ENCODE data around the gene HSF5. TPM values are rescaled to one million over a fixed set of nuclear protein-coding genes. Genes with fewer than 3 reads are reported as not detected.

The HSF5 gene
- total and polyA plus RNA-seq, 9 donors = 0.04 to 0.20 (median 0.10) TPM; not detected in 2

GRCh38 chr17:58447039-58447975 is 40.9 kb downstream of the HSF5 start:
- WGBS (ENCODE audit: insufficient coverage) = 64% methylated on average over 7 of the region's 9 CpGs
- Histone ChIP-seq H3K27me3 (ENCODE audit: control insufficient read depth, insufficient read depth, low read length) (no peaks in the 10 kb centered on the region), H3K27ac (ENCODE audit: low read length) (no peak overlapping the region)

GRCh38 chr17:58446086-58446485 is 42.1 kb downstream of the HSF5 start:
- no peaks in the 10 kb centered on the region for H3K4me1 ChIP-seq (ENCODE audit: control insufficient read depth, insufficient read depth, low read length)
- no peaks in the 10 kb centered on the region for H3K36me3 ChIP-seq (ENCODE audit: control insufficient read depth, insufficient read depth, low read length)
- H3K9me3 ChIP-seq (replicated peaks; ENCODE audit: control insufficient read depth, low read depth, low read length) = no peaks in the 10 kb centered on the region
- H3K27ac ChIP-seq (ENCODE audit: low read length) = no peak overlapping the region
- 94% methylated on average over 1 of the region's 6 CpGs for WGBS (ENCODE audit: insufficient coverage)
- DNase-seq = no peak
- no peaks in the 10 kb centered on the region for H3K27me3 ChIP-seq (ENCODE audit: control insufficient read depth, insufficient read depth, low read length)
- H3K4me3 ChIP-seq (ENCODE audit: low read length) = no peak overlapping the region

More at GRCh38 chr17:58447039-58447975, 40.9 kb downstream of the HSF5 start:
- H3K4me1 ChIP-seq (ENCODE audit: control insufficient read depth, insufficient read depth, low read length) = no peaks in the 10 kb centered on the region
- H3K9me3 ChIP-seq (replicated peaks; ENCODE audit: control insufficient read depth, low read depth, low read length) = no peaks in the 10 kb centered on the region
- H3K36me3 ChIP-seq (ENCODE audit: control insufficient read depth, insufficient read depth, low read length) = no peaks in the 10 kb centered on the region
- no peak overlapping the region for H3K4me3 ChIP-seq (ENCODE audit: low read length)
- peak; percentile 58 for DNase-seq

GRCh38 chr17:58436805-58437239 is 51.4 kb downstream of the HSF5 start:
- Histone ChIP-seq H3K4me3 (ENCODE audit: low read length) (no peak overlapping the region), H3K4me1 (ENCODE audit: control insufficient read depth, insufficient read depth, low read length) (no peaks in the 10 kb centered on the region), H3K36me3 (ENCODE audit: control insufficient read depth, insufficient read depth, low read length) (no peaks in the 10 kb centered on the region), H3K9me3 (replicated peaks; ENCODE audit: control insufficient read depth, low read depth, low read length) (no peaks in the 10 kb centered on the region), H3K27ac (ENCODE audit: low read length) (no peak overlapping the region), H3K27me3 (ENCODE audit: control insufficient read depth, insufficient read depth, low read length) (no peaks in the 10 kb centered on the region)
- WGBS (ENCODE audit: insufficient coverage) = 60% methylated on average over 1 of the region's 5 CpGs
- no peak for DNase-seq

- Histone ChIP-seq H3K27me3 (ENCODE audit: control insufficient read depth, insufficient read depth, low read length) (no peaks in the 10 kb centered on the region), H3K4me1 (ENCODE audit: control insufficient read depth, insufficient read depth, low read length) (no peaks in the 10 kb centered on the region), H3K4me3 (ENCODE audit: low read length) (no peak overlapping the region), H3K36me3 (ENCODE audit: control insufficient read depth, insufficient read depth, low read length) (no peaks in the 10 kb centered on the region), H3K9me3 (replicated peaks; ENCODE audit: control insufficient read depth, low read depth, low read length) (no peaks in the 10 kb centered on the region), H3K27ac (ENCODE audit: low read length) (no peak overlapping the region)
- DNase-seq = no peak
Measured at GRCh38 chr17:58436245-58436644, 52.0 kb downstream of the HSF5 start.

- DNase-seq = no peak
- H3K27me3 ChIP-seq (ENCODE audit: control insufficient read depth, insufficient read depth, low read length) = no peaks in the 10 kb centered on the region
- H3K27ac ChIP-seq (ENCODE audit: low read length) = no peak overlapping the region
- no peak overlapping the region for H3K4me3 ChIP-seq (ENCODE audit: low read length)
- no peaks in the 10 kb centered on the region for H3K9me3 ChIP-seq (replicated peaks; ENCODE audit: control insufficient read depth, low read depth, low read length)
- WGBS (ENCODE audit: insufficient coverage) = 100% methylated on average over 3 of the region's 7 CpGs
- H3K4me1 ChIP-seq (ENCODE audit: control insufficient read depth, insufficient read depth, low read length) = no peaks in the 10 kb centered on the region
- no peaks in the 10 kb centered on the region for H3K36me3 ChIP-seq (ENCODE audit: control insufficient read depth, insufficient read depth, low read length)
Measured at GRCh38 chr17:58432806-58433573, 55.2 kb downstream of the HSF5 start.

- no peak overlapping the region for H3K27ac ChIP-seq (ENCODE audit: low read length)
- H3K4me1 ChIP-seq (ENCODE audit: control insufficient read depth, insufficient read depth, low read length) = no peaks in the 10 kb centered on the region
- no CpG with 5 or more reads among the region's 3 CpGs for WGBS (ENCODE audit: insufficient coverage)
- H3K36me3 ChIP-seq (ENCODE audit: control insufficient read depth, insufficient read depth, low read length) = no peaks in the 10 kb centered on the region
- no peak for DNase-seq
- no peak overlapping the region for H3K4me3 ChIP-seq (ENCODE audit: low read length)
- H3K9me3 ChIP-seq (replicated peaks; ENCODE audit: control insufficient read depth, low read depth, low read length) = no peaks in the 10 kb centered on the region
- H3K27me3 ChIP-seq (ENCODE audit: control insufficient read depth, insufficient read depth, low read length) = no peaks in the 10 kb centered on the region
Measured at GRCh38 chr17:58427807-58428206, 60.4 kb downstream of the HSF5 start.

GRCh38 chr17:58421711-58422110 is 66.5 kb downstream of the HSF5 start:
- Histone ChIP-seq H3K27ac (ENCODE audit: low read length) (no peak overlapping the region), H3K4me1 (ENCODE audit: control insufficient read depth, insufficient read depth, low read length) (peaks cover 3% of the 10 kb centered on the region), H3K4me3 (ENCODE audit: low read length) (no peak overlapping the region), H3K36me3 (ENCODE audit: control insufficient read depth, insufficient read depth, low read length) (no peaks in the 10 kb centered on the region), H3K9me3 (replicated peaks; ENCODE audit: control insufficient read depth, low read depth, low read length) (no peaks in the 10 kb centered on the region), H3K27me3 (ENCODE audit: control insufficient read depth, insufficient read depth, low read length) (peaks cover 3% of the 10 kb centered on the region)
- WGBS (ENCODE audit: insufficient coverage) = no CpG with 5 or more reads among the region's 1 CpG
- no peak for DNase-seq

GRCh38 chr17:58420827-58421226 is 67.4 kb downstream of the HSF5 start:
- no peaks in the 10 kb centered on the region for H3K9me3 ChIP-seq (replicated peaks; ENCODE audit: control insufficient read depth, low read depth, low read length)
- H3K4me1 ChIP-seq (ENCODE audit: control insufficient read depth, insufficient read depth, low read length) = peaks cover 3% of the 10 kb centered on the region
- H3K27me3 ChIP-seq (ENCODE audit: control insufficient read depth, insufficient read depth, low read length) = peaks cover 3% of the 10 kb centered on the region
- no peak for DNase-seq
- no peak overlapping the region for H3K27ac ChIP-seq (ENCODE audit: low read length)
- WGBS (ENCODE audit: insufficient coverage) = no CpG with 5 or more reads among the region's 2 CpGs
- no peaks in the 10 kb centered on the region for H3K36me3 ChIP-seq (ENCODE audit: control insufficient read depth, insufficient read depth, low read length)
- H3K4me3 ChIP-seq (ENCODE audit: low read length) = no peak overlapping the region

GRCh38 chr17:58417300-58418092 is 70.7 kb downstream of the HSF5 start, which contains the start of gene RNF43:
TSS of gene RNF43 (minus strand) at chr17:58417534. CDS start at chr17:58415577, 1,957 bp downstream.
- DNase-seq = peak; percentile 86
- H3K27ac ChIP-seq (ENCODE audit: low read length) = no peak within 1 kb of the TSS
- no peaks in the 10 kb centered on the region for H3K36me3 ChIP-seq (ENCODE audit: control insufficient read depth, insufficient read depth, low read length)
- peaks cover 3% of the 10 kb centered on the region for H3K4me1 ChIP-seq (ENCODE audit: control insufficient read depth, insufficient read depth, low read length)
- 0% methylated on average over 3 of the region's 8 CpGs for WGBS (ENCODE audit: insufficient coverage)
- H3K27me3 ChIP-seq (ENCODE audit: control insufficient read depth, insufficient read depth, low read length) = peaks cover 6% of the 10 kb centered on the region
- H3K9me3 ChIP-seq (replicated peaks; ENCODE audit: control insufficient read depth, low read depth, low read length) = no peaks in the 10 kb centered on the region
- peak within 1 kb of the TSS; percentile 29 for H3K4me3 ChIP-seq (ENCODE audit: low read length)

Measured in muscle of leg (tissue), 11 donors.